ENCODE results near the gene PHF21A.

Gene PHF21A

GRCh38 chr11:46079662-46080061 lies 41.6 kb downstream of the PHF21A start:
- DNase-seq (ENCODE audit: extremely low read depth in 1 of 2, low read depth in 1 of 2) = no peak

DNA sequence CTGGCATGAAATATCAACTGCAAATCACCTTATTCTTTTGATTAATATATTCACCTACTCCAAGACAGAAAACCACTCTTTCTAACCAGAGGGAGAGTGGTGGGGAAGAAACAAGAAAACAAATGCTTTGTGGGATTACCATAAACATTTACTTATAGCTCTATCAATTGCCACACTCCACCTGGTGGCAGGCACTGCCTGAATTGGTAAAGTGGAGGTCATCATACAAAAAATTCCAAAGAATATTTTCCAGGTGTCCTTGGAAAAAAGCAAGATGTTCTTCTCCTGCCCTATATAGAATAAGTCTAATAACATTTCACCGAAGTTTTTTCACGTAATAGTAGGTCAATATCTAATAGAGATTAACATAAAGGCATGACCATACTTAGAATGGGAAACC lies 45.3 kb downstream of the PHF21A start:
- no peak for DNase-seq (ENCODE audit: extremely low read depth in 1 of 2, low read depth in 1 of 2)

DNA sequence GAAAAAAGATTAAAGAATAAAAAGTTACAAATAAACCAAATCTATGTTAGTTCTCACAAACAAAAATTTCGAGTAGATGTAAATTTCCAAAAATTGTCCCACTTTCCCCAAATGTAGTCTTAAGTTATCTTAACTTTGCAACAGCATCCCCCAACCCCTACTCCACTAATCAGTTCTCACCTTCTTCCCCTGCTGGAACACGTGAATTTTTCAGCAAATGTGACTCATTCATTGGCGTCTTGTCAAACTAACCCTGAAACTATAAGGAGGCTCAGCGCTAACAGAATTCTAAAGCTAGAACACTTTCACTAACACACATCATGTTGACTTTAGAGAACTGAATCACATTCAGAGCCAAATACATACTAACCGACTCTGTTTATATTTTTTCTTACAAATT lies 46.1 kb downstream of the PHF21A start:
- no peak for DNase-seq (ENCODE audit: extremely low read depth in 1 of 2, low read depth in 1 of 2)

- no peak for DNase-seq (ENCODE audit: extremely low read depth in 1 of 2, low read depth in 1 of 2)
Measured at GRCh38 chr11:46073632-46074031, 47.6 kb downstream of the PHF21A start.

GRCh38 chr11:46072172-46072964 lies 48.9 kb downstream of the PHF21A start:
- DNase-seq (ENCODE audit: extremely low read depth in 1 of 2, low read depth in 1 of 2) = no peak

DNA sequence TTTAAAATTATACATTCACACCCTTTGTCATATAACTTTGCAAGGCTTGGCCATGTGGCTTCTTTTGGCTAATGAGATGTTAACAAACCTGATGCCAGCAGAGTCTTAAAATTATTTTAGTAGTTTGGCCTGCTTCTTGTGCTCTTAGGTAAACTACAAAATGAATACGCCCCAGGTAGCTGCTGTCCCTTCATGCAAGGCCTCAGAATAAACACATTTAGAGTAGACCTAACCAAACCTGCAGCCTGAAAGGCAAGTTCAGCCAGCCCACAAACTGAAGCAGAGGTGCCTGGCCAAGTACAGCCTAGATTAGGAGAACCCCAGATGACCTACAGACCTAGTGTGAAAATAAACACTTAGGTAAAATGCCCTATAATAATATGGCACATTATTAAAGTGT lies 50.2 kb downstream of the PHF21A start:
- DNase-seq (ENCODE audit: extremely low read depth in 1 of 2, low read depth in 1 of 2) = no peak

DNA sequence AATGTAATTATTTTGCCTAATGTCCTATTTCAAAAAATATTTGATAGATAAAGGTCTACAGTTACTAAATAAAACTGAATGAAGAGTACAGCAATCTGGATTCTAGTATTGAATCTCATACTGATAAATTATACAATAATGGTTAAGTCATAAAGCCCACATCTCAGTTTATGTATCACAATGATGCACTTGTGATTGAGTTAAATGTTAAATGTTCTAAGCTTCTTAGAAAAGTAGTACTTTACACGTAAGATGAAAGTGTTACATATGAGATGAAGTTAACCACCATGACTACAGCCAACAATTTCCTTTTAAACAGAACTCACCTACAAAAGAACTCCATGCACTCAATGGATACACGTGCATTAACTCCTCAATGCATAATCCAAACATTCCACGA lies 51.7 kb downstream of the PHF21A start:
- DNase-seq (ENCODE audit: extremely low read depth in 1 of 2, low read depth in 1 of 2) = no peak

DNA sequence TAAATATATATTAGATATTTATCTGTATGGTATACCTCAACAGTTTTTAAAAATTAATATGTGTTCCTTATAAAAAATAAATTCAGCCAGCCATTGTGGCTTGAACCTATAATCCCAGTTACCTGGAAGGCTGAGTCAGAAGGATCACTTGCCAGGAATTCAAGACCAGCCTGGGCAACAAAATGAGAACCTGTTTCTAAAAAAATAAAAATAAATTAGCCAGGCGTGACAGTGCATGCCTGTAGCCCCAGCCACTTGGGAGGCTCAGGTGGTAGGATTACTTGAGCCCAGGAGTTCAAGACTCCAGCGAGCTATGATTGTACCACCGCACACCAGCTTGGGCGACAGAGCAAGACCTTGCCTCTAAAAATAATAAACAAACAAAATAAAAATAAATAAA lies 54.9 kb downstream of the PHF21A start:
- no peak for DNase-seq (ENCODE audit: extremely low read depth in 1 of 2, low read depth in 1 of 2)

DNA sequence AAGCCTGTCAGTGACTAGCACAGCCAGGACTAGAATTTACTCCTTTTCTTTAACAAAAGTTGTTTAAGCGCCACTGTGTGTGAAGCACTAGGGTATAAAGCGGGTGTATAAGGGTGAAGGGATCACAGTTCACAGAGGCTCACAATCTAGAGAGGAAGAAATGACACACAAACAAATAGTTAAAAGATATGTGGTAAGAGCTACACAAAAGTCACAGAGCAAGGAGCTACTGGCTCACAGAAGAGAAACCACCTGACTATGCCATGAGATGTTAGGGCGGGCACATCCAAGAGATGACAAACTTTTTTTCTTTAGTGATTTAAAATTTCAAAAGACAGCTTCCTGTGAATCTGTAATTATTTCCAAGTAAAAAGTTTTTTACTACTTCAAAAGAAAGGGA lies 55.6 kb downstream of the PHF21A start:
- no peak for DNase-seq (ENCODE audit: extremely low read depth in 1 of 2, low read depth in 1 of 2)

DNA sequence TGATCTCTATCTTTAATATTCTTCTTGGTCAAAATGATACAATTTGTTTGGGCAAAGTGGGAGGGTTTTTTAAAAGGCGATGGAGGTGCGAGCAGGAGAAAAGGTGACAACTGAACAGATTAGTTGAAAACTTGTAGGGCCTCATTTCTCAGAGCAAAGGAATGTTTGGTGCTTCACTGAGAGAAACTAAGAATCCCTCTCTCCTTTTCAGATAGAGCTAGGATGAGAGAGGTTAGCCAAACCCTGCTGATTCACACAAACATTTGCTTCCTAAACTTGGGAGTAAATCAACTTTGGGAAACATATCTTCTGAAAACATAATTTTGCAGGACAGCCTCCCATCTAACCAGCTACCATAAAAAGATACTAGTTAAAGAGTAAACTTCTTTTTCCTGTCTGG lies 57.0 kb downstream of the PHF21A start:
- no peak for DNase-seq (ENCODE audit: extremely low read depth in 1 of 2, low read depth in 1 of 2)

- DNase-seq (ENCODE audit: extremely low read depth in 1 of 2, low read depth in 1 of 2) = no peak
Measured at GRCh38 chr11:46063138-46063537, 58.1 kb downstream of the PHF21A start.

GRCh38 chr11:46060013-46060412 lies 61.2 kb downstream of the PHF21A start:
- no peak for DNase-seq (ENCODE audit: extremely low read depth in 1 of 2, low read depth in 1 of 2)

DNA sequence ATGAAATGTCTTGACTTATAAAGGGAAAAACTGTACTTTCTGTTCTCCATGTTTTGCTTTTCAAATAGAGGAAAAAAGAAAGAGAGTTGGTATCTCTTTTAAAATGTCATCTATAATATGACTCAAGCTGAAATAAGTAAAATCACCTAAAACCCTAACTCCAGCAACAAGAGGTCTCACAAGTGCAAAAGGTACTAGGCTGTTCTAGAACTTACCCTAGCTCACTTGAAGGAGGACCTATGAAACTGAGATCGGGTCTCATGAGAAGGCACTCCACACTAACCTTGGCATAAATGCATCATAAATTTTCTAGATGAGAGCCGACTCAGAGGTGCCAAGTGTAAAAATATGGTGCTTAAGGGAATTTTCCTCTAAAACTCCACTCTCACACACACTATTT lies 63.8 kb downstream of the PHF21A start:
- DNase-seq (ENCODE audit: extremely low read depth in 1 of 2, low read depth in 1 of 2) = no peak

DNA sequence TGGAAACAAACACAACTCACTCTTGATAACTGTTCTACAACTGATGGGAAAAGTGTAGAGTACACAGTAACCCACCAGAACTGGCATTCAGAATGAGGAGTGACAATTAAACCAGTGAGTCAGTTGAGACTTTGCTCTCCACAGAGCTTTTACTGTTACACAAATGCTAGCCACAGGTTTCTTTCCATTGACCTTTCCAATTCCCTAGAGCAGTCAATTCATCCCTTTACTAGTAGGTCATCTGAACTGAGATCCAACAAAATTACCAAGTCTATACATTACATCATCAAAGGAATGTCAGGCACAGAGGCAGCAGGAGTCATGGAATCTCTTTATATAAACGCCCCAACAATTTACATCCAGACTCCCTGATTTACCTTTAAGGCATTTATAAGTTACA lies 65.9 kb downstream of the PHF21A start:
- DNase-seq (ENCODE audit: extremely low read depth in 1 of 2, low read depth in 1 of 2) = no peak

DNA sequence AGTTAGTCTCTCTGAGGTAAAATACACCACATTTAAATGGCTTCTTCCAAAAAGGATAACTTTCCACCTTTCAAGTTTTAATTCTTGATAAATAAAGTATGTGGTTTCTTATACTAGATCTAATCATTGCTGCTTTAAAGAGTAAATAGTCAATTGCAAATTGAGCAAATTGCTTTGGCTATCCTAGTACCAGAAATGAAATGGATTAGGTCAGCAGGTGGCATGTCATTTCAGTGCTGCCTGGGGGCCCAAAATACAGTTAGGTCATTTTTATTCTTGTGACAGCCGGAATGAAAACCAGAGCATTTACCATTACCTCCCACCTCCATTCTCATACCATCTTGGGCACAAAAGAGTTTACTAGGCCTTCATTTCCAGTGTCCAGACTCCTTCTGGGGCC lies 70.2 kb downstream of the PHF21A start:
- DNase-seq (ENCODE audit: extremely low read depth in 1 of 2, low read depth in 1 of 2) = no peak

DNA sequence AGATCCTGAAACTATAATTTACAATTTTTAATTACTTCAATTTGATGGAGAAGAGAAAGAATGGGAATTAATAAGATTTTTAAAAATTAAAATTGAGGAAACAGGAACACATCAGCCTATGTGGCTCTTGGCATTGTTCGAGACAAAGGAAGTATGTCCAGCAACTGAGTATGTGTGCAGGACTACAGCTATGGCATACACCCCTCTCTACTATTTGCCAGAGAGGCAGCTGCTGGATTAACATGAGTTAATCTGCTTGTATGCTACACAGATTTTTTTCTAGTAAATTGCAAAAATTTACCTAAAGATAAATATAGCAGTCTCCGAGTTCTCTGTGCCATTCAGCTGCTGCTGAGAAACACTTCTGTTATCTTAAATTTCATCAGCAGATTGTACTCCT lies 70.6 kb downstream of the PHF21A start:
- no peak for DNase-seq (ENCODE audit: extremely low read depth in 1 of 2, low read depth in 1 of 2)

DNA sequence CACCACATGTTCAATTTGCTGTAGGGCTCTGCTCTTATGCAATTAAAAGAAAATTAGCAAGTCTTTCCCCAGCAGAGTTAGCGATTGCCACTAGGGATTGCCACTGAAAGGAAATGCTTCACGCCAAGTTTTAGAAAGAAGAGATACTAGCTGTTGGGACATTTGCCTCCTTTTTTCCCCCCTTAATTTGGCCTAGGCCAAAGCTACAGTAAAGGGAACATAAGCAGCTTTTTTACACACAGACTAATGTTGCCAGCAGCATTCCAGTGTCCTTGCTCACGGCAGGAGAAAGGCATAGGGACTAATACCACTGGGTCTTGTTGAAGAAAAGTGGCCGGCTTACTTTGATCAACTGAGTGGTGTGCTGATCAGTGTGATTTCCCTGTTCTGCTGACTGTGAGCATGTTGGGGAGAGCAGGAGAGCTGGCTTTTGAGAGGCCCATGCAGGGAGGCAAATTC lies 71.2 kb downstream of the PHF21A start:
- DNase-seq (ENCODE audit: extremely low read depth in 1 of 2, low read depth in 1 of 2) = no peak

DNA sequence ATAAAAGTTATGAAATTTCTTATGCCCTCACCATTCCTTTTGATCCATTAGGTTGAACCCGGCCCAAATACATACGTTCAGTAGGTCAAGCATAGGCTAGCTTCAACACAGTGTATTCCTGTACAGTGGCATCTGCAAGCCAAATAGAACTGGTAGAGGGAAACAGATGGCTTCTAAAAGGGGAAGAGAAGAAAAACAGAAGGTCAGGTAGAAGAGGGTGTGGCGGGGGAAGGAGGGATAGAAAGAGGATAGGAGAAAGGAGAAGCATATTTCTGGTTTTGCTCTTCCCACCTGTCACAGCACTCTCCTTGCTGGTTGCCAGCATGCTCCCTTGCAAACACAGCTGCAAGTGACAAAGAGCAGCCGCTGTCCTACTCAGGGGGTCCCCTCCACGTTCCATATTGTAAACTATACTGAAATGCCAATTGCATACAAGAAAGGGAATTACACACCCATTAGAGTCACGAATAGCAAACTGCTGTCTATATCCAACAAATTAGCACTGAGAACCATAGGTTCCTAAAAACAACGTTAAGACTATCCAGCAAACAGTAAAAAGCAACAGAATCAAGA lies 71.8 kb downstream of the PHF21A start:
- no peak for DNase-seq (ENCODE audit: extremely low read depth in 1 of 2, low read depth in 1 of 2)

GRCh38 chr11:46048198-46048597 lies 73.1 kb downstream of the PHF21A start:
- DNase-seq (ENCODE audit: extremely low read depth in 1 of 2, low read depth in 1 of 2) = no peak

DNA sequence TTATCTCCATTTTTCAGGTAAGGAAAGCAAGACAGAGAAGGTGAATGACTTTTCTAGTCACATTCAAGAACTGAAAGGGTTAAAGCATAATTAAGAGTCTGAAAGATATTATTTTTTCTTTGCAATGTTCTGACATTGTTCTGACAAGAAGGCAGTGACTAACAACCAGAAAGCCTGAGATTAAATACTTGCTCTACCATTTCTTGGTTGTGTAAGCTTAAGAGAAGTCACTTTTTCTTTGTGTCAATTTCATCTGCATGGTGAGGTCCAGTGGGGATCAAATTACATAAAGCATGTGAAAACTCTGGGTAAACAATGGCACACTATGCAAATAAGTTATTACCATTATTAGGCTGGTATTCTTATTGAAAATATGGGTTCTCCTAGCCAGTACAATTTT lies 73.7 kb downstream of the PHF21A start:
- DNase-seq (ENCODE audit: extremely low read depth in 1 of 2, low read depth in 1 of 2) = no peak

GRCh38 chr11:46045811-46046210 lies 75.4 kb downstream of the PHF21A start:
- no peak for DNase-seq (ENCODE audit: extremely low read depth in 1 of 2, low read depth in 1 of 2)

DNA sequence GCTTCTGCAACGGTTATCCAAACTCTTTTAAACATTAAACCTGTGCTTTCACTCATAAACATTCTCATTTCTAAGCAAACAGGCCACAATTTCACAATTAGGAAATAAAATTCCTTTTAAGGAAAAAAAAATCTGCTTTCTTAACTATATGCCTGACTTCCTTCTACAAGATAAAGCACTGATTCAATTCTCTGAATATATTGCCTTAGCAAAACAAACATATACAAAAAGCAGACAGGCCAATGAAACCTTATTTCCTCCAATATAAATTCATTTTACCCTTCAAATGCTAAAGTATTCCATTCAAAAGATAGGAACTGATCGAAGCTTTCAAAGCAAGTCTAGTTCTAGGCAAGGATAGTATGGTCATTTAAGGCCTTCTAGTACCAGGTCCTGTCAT lies 76.7 kb downstream of the PHF21A start:
- no peak for DNase-seq (ENCODE audit: extremely low read depth in 1 of 2, low read depth in 1 of 2)

GRCh38 chr11:46039990-46040389 lies 81.3 kb downstream of the PHF21A start:
- no peak for DNase-seq (ENCODE audit: extremely low read depth in 1 of 2, low read depth in 1 of 2)

Data from stimulated activated CD8-positive, alpha-beta memory T cell treated with anti-CD3 and anti-CD28 coated beads, Interleukin-7, amount 100 ng/mL, for 48 hours (primary cell).